H9 (cell line): ENCODE results near the gene DEDD2. TPM values are rescaled to one million over a fixed set of nuclear protein-coding genes. Genes with fewer than 3 reads are reported as not detected.

Experiments used
- DNase-seq: peaks from one replicate; pipeline ENCODE4 v3.0.0-alpha.2; 2017
- H2AFZ ChIP-seq: one replicate; pipeline ENCODE4 v1.6.1; 2013; ENCODE audit warnings: mild to moderate bottlenecking, low read length, control low read depth, moderate library complexity
- H2AK5ac ChIP-seq: 2 replicates; pipeline ENCODE4 v1.6.1; 2013; ENCODE audit warnings: low read length, control low read depth, mixed read lengths; ENCODE audit not compliant: insufficient read length
- H2BK120ac ChIP-seq: one replicate; pipeline ENCODE4 v1.6.1; 2013; ENCODE audit warnings: low read depth, mild to moderate bottlenecking, low read length, control low read depth, inconsistent platforms; ENCODE audit not compliant: poor library complexity, severe bottlenecking
- H2BK12ac ChIP-seq: 2 replicates; pipeline ENCODE4 v1.6.1; 2013; ENCODE audit warnings: low read length, control low read depth, mixed read lengths, low read depth; ENCODE audit not compliant: insufficient read length
- H2BK15ac ChIP-seq: 2 replicates; pipeline ENCODE4 v1.6.1; 2013; ENCODE audit warnings: low read depth, low read length, control low read depth
- H2BK20ac ChIP-seq: one replicate; pipeline ENCODE4 v1.6.1; 2013; ENCODE audit warnings: low read depth, mild to moderate bottlenecking, low read length, control low read depth, inconsistent platforms; ENCODE audit not compliant: poor library complexity, severe bottlenecking
- H2BK5ac ChIP-seq: 2 replicates; pipeline ENCODE4 v1.6.1; 2013; ENCODE audit warnings: low read length, control low read depth, mixed read lengths; ENCODE audit not compliant: insufficient read length
- H3K14ac ChIP-seq: 2 replicates; pipeline ENCODE4 v1.6.1; 2013; ENCODE audit warnings: low read length, control low read depth; ENCODE audit not compliant: insufficient read depth
- H3K18ac ChIP-seq: 2 replicates; pipeline ENCODE4 v1.6.1; 2013; ENCODE audit warnings: low read depth, mild to moderate bottlenecking, mixed read lengths, low read length, control low read depth; ENCODE audit not compliant: insufficient read length
- H3K23ac ChIP-seq: 2 replicates; pipeline ENCODE4 v1.6.1; 2013; ENCODE audit warnings: low read length, control low read depth, mixed read lengths, low read depth; ENCODE audit not compliant: insufficient read length
- H3K23me2 ChIP-seq: 2 replicates; pipeline ENCODE4 v1.6.1; 2013; ENCODE audit warnings: low read depth, mild to moderate bottlenecking, mixed read lengths, low read length, control low read depth; ENCODE audit not compliant: insufficient read length, poor library complexity, severe bottlenecking
- H3K27ac ChIP-seq: 2 replicates; pipeline ENCODE4 v1.5.1; 2013; ENCODE audit warnings: low read length, control low read depth, mixed read lengths, low read depth; ENCODE audit not compliant: insufficient read length
- H3K27me3 ChIP-seq: 2 replicates; pipeline ENCODE4 v1.6.1; 2013; ENCODE audit warnings: low read length, control low read depth, inconsistent platforms; ENCODE audit not compliant: insufficient read depth
- H3K4ac ChIP-seq: 2 replicates; pipeline ENCODE4 v1.6.1; 2013; ENCODE audit warnings: low read depth, mild to moderate bottlenecking, control low read depth, inconsistent platforms, low read length, moderate library complexity
- H3K4me1 ChIP-seq: 2 replicates; pipeline ENCODE4 v1.6.1; 2013; ENCODE audit warnings: low read length, control low read depth, inconsistent platforms; ENCODE audit not compliant: insufficient read depth
- H3K4me2 ChIP-seq: 2 replicates; pipeline ENCODE4 v1.6.1; 2013; ENCODE audit warnings: low read length, control low read depth, mixed read lengths; ENCODE audit not compliant: insufficient read length, insufficient read depth
- H3K56ac ChIP-seq: 2 replicates; pipeline ENCODE4 v1.6.1; 2013; ENCODE audit warnings: low read depth, mild to moderate bottlenecking, mixed read lengths, low read length, control low read depth; ENCODE audit not compliant: insufficient read length
- H3K79me1 ChIP-seq: 2 replicates; pipeline ENCODE4 v1.6.1; 2013; ENCODE audit warnings: low read depth, mild to moderate bottlenecking, moderate library complexity, low read length, control low read depth, inconsistent platforms; ENCODE audit not compliant: insufficient read depth, poor library complexity, severe bottlenecking
- H3K79me2 ChIP-seq: 2 replicates; pipeline ENCODE4 v1.6.1; 2013; ENCODE audit warnings: low read length, control low read depth, inconsistent platforms; ENCODE audit not compliant: insufficient read depth
- H3K9ac ChIP-seq: 2 replicates; pipeline ENCODE4 v1.6.1; 2013; ENCODE audit warnings: low read length, control low read depth, mixed read lengths; ENCODE audit not compliant: insufficient read length; ENCODE audit errors: extremely low read depth
- H3K9me3 ChIP-seq: one replicate; pipeline ENCODE4 v1.6.1; 2013; ENCODE audit warnings: low read depth, low read length, inconsistent platforms; ENCODE audit not compliant: control insufficient read depth
- H3T11ph ChIP-seq: one replicate; pipeline ENCODE4 v1.6.1; 2013; ENCODE audit warnings: mild to moderate bottlenecking, low read length, control low read depth, inconsistent platforms
- H4K20me1 ChIP-seq: one replicate; pipeline ENCODE4 v1.6.1; 2013; ENCODE audit not compliant: control insufficient read depth, insufficient read length, insufficient read depth
- H4K5ac ChIP-seq: 2 replicates; pipeline ENCODE4 v1.6.1; 2013; ENCODE audit warnings: low read depth, mild to moderate bottlenecking, mixed read lengths, low read length, control low read depth; ENCODE audit not compliant: insufficient read length
- H4K8ac ChIP-seq: replicated peaks from 2 replicates; pipeline ENCODE4 v1.6.1; 2013; ENCODE audit warnings: low read length, control low read depth, mixed read lengths, low read depth; ENCODE audit not compliant: insufficient read length
- H4K91ac ChIP-seq: 2 replicates; pipeline ENCODE4 v1.6.1; 2013; ENCODE audit warnings: low read depth, mild to moderate bottlenecking, moderate library complexity, mixed read lengths, low read length, control low read depth; ENCODE audit not compliant: insufficient read length
- H3K27ac Mint-ChIP-seq, 3 experiments: 2 replicates in 2 of 3; 3 replicates in 1 of 3; pipeline ENCODE4 v1.8.0; 2020 to 2021; ENCODE audit warnings: mixed read lengths in 3 of 3, mild to moderate bottlenecking in 1 of 3, moderate library complexity in 1 of 3
- H3K27me3 Mint-ChIP-seq: 2 replicates; pipeline ENCODE4 v1.8.0; 2021; ENCODE audit warnings: low read depth, mild to moderate bottlenecking, moderate library complexity, mixed read lengths
- H3K36me3 Mint-ChIP-seq, 3 experiments: 2 replicates in 2 of 3; 3 replicates in 1 of 3; pipeline ENCODE4 v1.8.0; 2020 to 2021; ENCODE audit warnings: low read depth in 3 of 3, mixed read lengths in 3 of 3; ENCODE audit not compliant: insufficient read depth in 1 of 3
- H3K4me1 Mint-ChIP-seq, 2 experiments: 2 replicates each; pipeline ENCODE4 v1.8.0; 2020; ENCODE audit warnings: mixed read lengths in 2 of 2
- H3K4me3 Mint-ChIP-seq, 2 experiments: 2 replicates in 1 of 2; 3 replicates in 1 of 2; pipeline ENCODE4 v1.8.0; 2020 to 2021; ENCODE audit warnings: mild to moderate bottlenecking in 2 of 2, mixed read lengths in 2 of 2, moderate library complexity in 1 of 2
- H3K9me3 Mint-ChIP-seq, 2 experiments: 2 replicates in 1 of 2; 3 replicates in 1 of 2; pipeline ENCODE4 v1.8.0; 2020; ENCODE audit warnings: mild to moderate bottlenecking in 2 of 2, mixed read lengths in 2 of 2, moderate library complexity in 1 of 2
- CTCF ChIP-seq: fragments of 200-600 bp; sonication (generic); conservative IDR thresholded peaks from 3 replicates; pipeline ENCODE4 v1.8.0; 2021; ENCODE audit warnings: antibody characterized with exemption, mild to moderate bottlenecking
- WGBS: extraction: QIAGEN DNeasy Blood & Tissue Kit; methylation state at CpG from one replicate; pipeline ENCODE4 v1.1.7; 2013; ENCODE audit warnings: missing lambda C conversion rate, low lambda C conversion rate, mixed read lengths; ENCODE audit not compliant: insufficient read length; ENCODE audit errors: extremely low coverage; 5-methylcytosine and 5-hydroxymethylcytosine counted together
- total RNA-seq: library from RNA; stranded (reverse); gene quantifications from 2 replicates; pipeline ENCODE4 v1.2.1, GENCODE V29; 2021

Gene DEDD2
- total RNA-seq, 1 experiment from 2014 or later: 32.3 TPM

- Histone ChIP-seq H3K79me2 (no peaks in the 10 kb centered on the region), H4K5ac (no peak overlapping the region), H3K18ac (no peak overlapping the region), H3K9ac (no peak overlapping the region), H2AK5ac (no peak overlapping the region), H2BK5ac (no peak overlapping the region), H4K91ac (no peak overlapping the region), H2BK20ac (no peak overlapping the region), H2AFZ (no peak overlapping the region), H4K8ac (no peak overlapping the region), H3K9me3 (no peaks in the 10 kb centered on the region), H3K4ac (no peak overlapping the region), H3K23me2 (no peaks in the 10 kb centered on the region), H2BK15ac (no peak overlapping the region), H3K4me1 (no peaks in the 10 kb centered on the region), H3K4me2 (no peak overlapping the region), H2BK12ac (no peak overlapping the region), H3T11ph (no peak overlapping the region), H3K56ac (no peak overlapping the region), H3K79me1 (no peaks in the 10 kb centered on the region), H3K27me3 (no peaks in the 10 kb centered on the region), H4K20me1 (no peaks in the 10 kb centered on the region), H3K27ac (no peak overlapping the region), H2BK120ac (no peak overlapping the region), H3K23ac (no peak overlapping the region), H3K14ac (no peak overlapping the region)
- Mint-ChIP-seq H3K27ac (no peak overlapping the region), H3K36me3 (peaks cover 44 to 78% (median 76%) of the 10 kb centered on the region in 3 experiments), H3K4me1 (peaks cover 0 to 6% of the 10 kb centered on the region in 2 experiments; a peak in 1 of 4 replicates), H3K27me3 (no peaks in the 10 kb centered on the region; the same call in 1 of the 2 replicates), H3K4me3 (no peak overlapping the region), H3K9me3 (no peaks in the 10 kb centered on the region)
- no peak for DNase-seq
- TF ChIP-seq CTCF: no peak
- WGBS: no CpG with 5 or more reads among the region's 6 CpGs
These were observed 16.3 kb upstream of the DEDD2 start for GRCh38 chr19:42233678-42234292.
